B cell (primary cell): ENCODE data around the gene PLEKHM3. TPM values are rescaled to one million over a fixed set of nuclear protein-coding genes. Genes with fewer than 3 reads are reported as not detected.

ENCODE experiments used
- ATAC-seq: fragments of 200-7000 bp; cut with Tn5 transposase; one replicate; pipeline ENCODE4 v1.10.0; 2021; ENCODE audit warnings: low read depth, mild to moderate bottlenecking, moderate number of reproducible peaks, moderate library complexity
- CTCF ChIA-PET: fragments of 350-600 bp; sonication (Branson Sonifier 250); formaldehyde crosslinking; loops from one replicate; lab custom pipeline; 2021; ENCODE audit warnings: antibody characterized with exemption, inconsistent platforms; lab: Charles Lee
- POLR2A ChIA-PET: fragments of 350-600 bp; sonication (Branson Sonifier 250); formaldehyde crosslinking; loops from one replicate; lab custom pipeline; 2021; ENCODE audit warnings: antibody characterized with exemption; lab: Charles Lee
- DNase-seq: peaks from one replicate; pipeline ENCODE4 v3.0.0; 2013
- H2AFZ ChIP-seq: 2 replicates; pipeline ENCODE4 v1.6.1; 2012; ENCODE audit warnings: mild to moderate bottlenecking, low read depth, low read length; ENCODE audit not compliant: insufficient read depth, poor library complexity, severe bottlenecking
- H3K27ac ChIP-seq, 2 donors: 1 replicate in 1 of 2; 2 replicates in 1 of 2; pipeline ENCODE4 v1.5.1; 2012 to 2013; ENCODE audit warnings: low read length in 2 of 2, mild to moderate bottlenecking in 2 of 2, moderate library complexity in 1 of 2
- H3K27me3 ChIP-seq, 4 experiments: fragments of 200-600 bp in 1 of 4; sonication (generic) in 1 of 4; replicated peaks in 1 of 4; 1 replicate in 2 of 4; 2 replicates in 2 of 4; pipeline versions ENCODE4 v1.6.1 to v1.7.0; 2013 to 2016; ENCODE audit warnings: low read length in 3 of 4, mild to moderate bottlenecking in 2 of 4, mixed read lengths in 1 of 4, moderate library complexity in 1 of 4; ENCODE audit not compliant: insufficient read depth in 4 of 4, control insufficient read depth in 3 of 4; ENCODE audit errors: control extremely low read depth in 1 of 4
- H3K36me3 ChIP-seq, 2 experiments: replicated peaks in 1 of 2; 1 replicate in 1 of 2; 2 replicates in 1 of 2; pipeline versions ENCODE4 v1.6.1 to v1.7.1; 2013; ENCODE audit warnings: low read length in 1 of 2; ENCODE audit not compliant: insufficient read depth in 2 of 2, control insufficient read depth in 1 of 2; ENCODE audit errors: control extremely low read depth in 1 of 2, extremely low read depth in 1 of 2
- H3K4me1 ChIP-seq, 2 donors: fragments of 200-600 bp in 1 of 2; sonication (generic) in 1 of 2; 1 replicate in 1 of 2; 2 replicates in 1 of 2; pipeline versions ENCODE4 v1.5.1 to v1.6.1; 2013 to 2017; ENCODE audit warnings: low read length in 2 of 2; ENCODE audit not compliant: control insufficient read depth in 2 of 2, insufficient read depth in 2 of 2
- H3K4me2 ChIP-seq: replicated peaks from 2 replicates; pipeline ENCODE3; 2012; ENCODE audit warnings: mild to moderate bottlenecking, low read depth, low read length; ENCODE audit not compliant: poor library complexity, severe bottlenecking
- H3K4me3 ChIP-seq, 5 experiments: fragments of 200-600 bp in 1 of 5; sonication (generic) in 1 of 5; 1 replicate in 3 of 5; 2 replicates in 2 of 5; pipeline versions ENCODE4 v1.5.1 to v1.7.0; 2011 to 2016; ENCODE audit warnings: low read length in 4 of 5, mild to moderate bottlenecking in 4 of 5, low read depth in 2 of 5, control low read depth in 1 of 5, moderate library complexity in 1 of 5; ENCODE audit not compliant: insufficient read depth in 1 of 5; ENCODE audit errors: control extremely low read depth in 1 of 5, extremely low read depth in 1 of 5
- H3K79me2 ChIP-seq: fragments of 200-600 bp; sonication (generic); one replicate; pipeline ENCODE4 v1.6.0; 2016; ENCODE audit warnings: low read length; ENCODE audit not compliant: control insufficient read depth, insufficient read depth
- H3K9ac ChIP-seq: fragments of 200-600 bp; sonication (generic); 2 replicates; pipeline ENCODE4 v1.6.1; 2017; ENCODE audit warnings: mild to moderate bottlenecking, low read length, moderate library complexity
- H3K9me3 ChIP-seq, 3 donors: one replicate each; pipeline versions ENCODE4 v1.6.1 to v1.7.1; 2013; ENCODE audit warnings: low read length in 2 of 3; ENCODE audit not compliant: control insufficient read depth in 2 of 3, insufficient read depth in 1 of 3; ENCODE audit errors: control extremely low read depth in 1 of 3
- H4K20me1 ChIP-seq: 2 replicates; pipeline ENCODE4 v1.6.0; 2012; ENCODE audit warnings: mild to moderate bottlenecking, low read length; ENCODE audit not compliant: insufficient read depth, control insufficient read depth, poor library complexity, severe bottlenecking
- H3K27ac Mint-ChIP-seq: one replicate; pipeline ENCODE4 v1.8.0; 2021; ENCODE audit warnings: mixed read lengths
- H3K27me3 Mint-ChIP-seq: one replicate; pipeline ENCODE4 v1.8.0; 2021; ENCODE audit warnings: mixed read lengths
- H3K4me1 Mint-ChIP-seq: one replicate; pipeline ENCODE4 v1.8.0; 2021; ENCODE audit warnings: mixed read lengths
- H3K4me3 Mint-ChIP-seq: one replicate; pipeline ENCODE4 v1.8.0; 2021; ENCODE audit warnings: mixed read lengths
- H3K9me3 Mint-ChIP-seq: one replicate; pipeline ENCODE4 v1.8.0; 2022; ENCODE audit warnings: mixed read lengths; ENCODE audit not compliant: insufficient read depth
- CTCF ChIP-seq: fragments of 200-600 bp; IDR thresholded peaks from one replicate; pipeline ENCODE4 v1.8.0; 2022; ENCODE audit warnings: antibody characterized with exemption, mild to moderate bottlenecking
- EZH2 ChIP-seq: IDR thresholded peaks from 2 replicates; pipeline ENCODE4 v1.6.1; 2012; ENCODE audit warnings: borderline replicate concordance, low read depth, mild to moderate bottlenecking, moderate library complexity, low read length; ENCODE audit not compliant: insufficient read depth, poor library complexity, severe bottlenecking
- WGBS: methylation state at CpG from one replicate; pipeline ENCODE4 v1.1.5; 2013; ENCODE audit warnings: missing lambda C conversion rate; ENCODE audit not compliant: insufficient coverage; 5-methylcytosine and 5-hydroxymethylcytosine counted together
- intact Hi-C: fragments of 100-400 bp; cut with micrococcal nuclease; formaldehyde crosslinking; loops from one replicate; pipeline ENCODE4 v1.10.0; 2022
- polyA plus RNA-seq: library from polyadenylated mRNA; depleted of rRNA; stranded (reverse); fragments of >200 nt; gene quantifications from 2 replicates; pipeline ENCODE4 v1.2.3, GENCODE V29; 2012
- total RNA-seq, 2 donors: library from RNA; stranded (reverse); fragments of 120-200 nt in 1 of 2; gene quantifications; 1 replicate in 1 of 2; 2 replicates in 1 of 2; pipeline versions ENCODE4 v1.2.3 to v1.2.4, GENCODE V29; 2013 to 2022

The PLEKHM3 gene
- total and polyA plus RNA-seq, 2 donors (not counting 1 experiment from before 2014, with no cell fraction given), result 4.0 to 17.7 TPM

DNA sequence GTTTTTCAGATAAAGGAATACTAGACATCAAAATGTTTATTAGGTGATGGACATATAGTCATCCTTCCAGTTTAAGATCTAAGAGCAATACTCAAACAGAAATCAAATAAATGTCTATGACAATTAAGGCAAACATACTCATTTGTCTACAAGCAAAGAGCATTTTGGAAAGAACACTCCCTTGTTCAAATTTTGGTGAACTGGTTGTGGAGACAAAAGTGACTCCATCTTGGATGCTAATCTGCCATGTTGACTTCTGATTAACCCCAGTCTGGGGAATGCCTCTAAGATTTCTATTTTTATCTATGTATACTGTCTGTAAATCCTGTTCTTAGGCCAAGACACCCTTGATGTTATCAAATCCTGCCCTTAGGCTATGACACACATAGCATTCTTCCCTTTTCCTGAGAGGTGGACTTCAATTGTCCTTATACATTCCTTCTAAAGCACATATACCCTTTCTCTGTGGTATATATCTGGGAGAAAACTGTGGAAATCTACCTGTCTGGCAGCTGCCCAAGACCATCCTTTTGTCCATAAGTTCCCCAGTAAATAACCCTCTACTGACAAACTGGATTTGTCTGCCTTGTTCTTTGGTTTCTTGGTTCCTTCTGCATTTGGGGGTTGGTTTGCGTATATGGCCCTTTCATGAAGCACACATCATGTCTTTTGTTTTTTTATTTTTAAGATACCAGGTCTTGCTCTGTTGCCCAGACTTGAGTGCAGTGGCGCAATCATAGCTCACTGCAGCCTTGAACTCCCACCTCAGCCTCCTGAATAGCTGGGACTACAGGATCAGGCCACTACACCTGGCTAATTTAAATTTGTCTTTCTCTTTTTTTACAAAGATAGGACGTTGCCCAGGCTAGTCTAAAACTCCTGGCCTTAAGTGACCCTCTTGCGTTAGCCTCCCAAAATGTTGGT, 12.5 kb upstream of the PLEKHM3 start:
- H2AFZ ChIP-seq, result no peak overlapping the region
- no peaks in the 10 kb centered on the region for H3K36me3 ChIP-seq
- Mint-ChIP-seq H3K27me3 (no peaks in the 10 kb centered on the region), H3K9me3 (no peaks in the 10 kb centered on the region), H3K4me1 (no peaks in the 10 kb centered on the region), H3K27ac (no peak overlapping the region), H3K4me3 (no peak overlapping the region)
- CTCF ChIA-PET, result interaction anchor here (1.2 to 8.7 kb wide), 2 partner anchors 36 to 291 kb away, joined by 3 to 168 read pairs; no protein-coding TSS in a partner anchor
- H3K4me1 ChIP-seq, result no peaks in the 10 kb centered on the region
- H3K9ac ChIP-seq, result no peak overlapping the region
- intact Hi-C loops, result no loop called here
- no peak for ATAC-seq
- WGBS, result 87% methylated on average over 3 of the region's 4 CpGs
- no peaks in the 10 kb centered on the region for H3K9me3 ChIP-seq
- H4K20me1 ChIP-seq, result no peaks in the 10 kb centered on the region
- H3K27me3 ChIP-seq, result peaks cover 0 to 4% (median 0%) of the 10 kb centered on the region in 4 experiments
- no peaks in the 10 kb centered on the region for H3K79me2 ChIP-seq
- POLR2A ChIA-PET, result no interaction called here
- no peak overlapping the region for H3K4me3 ChIP-seq
- no peak overlapping the region for H3K27ac ChIP-seq
- H3K4me2 ChIP-seq, result no peak overlapping the region
- TF ChIP-seq CTCF (no peak), EZH2 (no peak)
- DNase-seq, result no peak

- no peak overlapping the region for H3K4me3 Mint-ChIP-seq
- Histone ChIP-seq H4K20me1 (no peaks in the 10 kb centered on the region), H3K9ac (no peak overlapping the region), H3K79me2 (no peaks in the 10 kb centered on the region), H3K4me3 (no peak overlapping the region), H2AFZ (no peak overlapping the region), H3K36me3 (no peaks in the 10 kb centered on the region), H3K27ac (no peak overlapping the region), H3K4me2 (no peak overlapping the region), H3K9me3 (no peaks in the 10 kb centered on the region), H3K27me3 (no peaks in the 10 kb centered on the region), H3K4me1 (no peaks in the 10 kb centered on the region)
- DNase-seq (no peak), ATAC-seq (no peak)
- no peaks in the 10 kb centered on the region for H3K9me3 Mint-ChIP-seq
- intact Hi-C loops, result no loop called here
- POLR2A ChIA-PET, result no interaction called here
- no peak overlapping the region for H3K27ac Mint-ChIP-seq
- 88% methylated on average over 4 of the region's 4 CpGs for WGBS
- H3K27me3 Mint-ChIP-seq, result no peaks in the 10 kb centered on the region
- CTCF ChIA-PET, result interaction anchor here (8.7 kb wide), 1 partner anchor 289 kb away, joined by 168 read pairs; no protein-coding TSS in a partner anchor
- no peaks in the 10 kb centered on the region for H3K4me1 Mint-ChIP-seq
- TF ChIP-seq EZH2 (no peak), CTCF (no peak)
Measured at GRCh38 chr2:208036357-208036756, 11.0 kb upstream of the PLEKHM3 start.
